Measurements from ENCODE around the gene GDA.

DNA sequence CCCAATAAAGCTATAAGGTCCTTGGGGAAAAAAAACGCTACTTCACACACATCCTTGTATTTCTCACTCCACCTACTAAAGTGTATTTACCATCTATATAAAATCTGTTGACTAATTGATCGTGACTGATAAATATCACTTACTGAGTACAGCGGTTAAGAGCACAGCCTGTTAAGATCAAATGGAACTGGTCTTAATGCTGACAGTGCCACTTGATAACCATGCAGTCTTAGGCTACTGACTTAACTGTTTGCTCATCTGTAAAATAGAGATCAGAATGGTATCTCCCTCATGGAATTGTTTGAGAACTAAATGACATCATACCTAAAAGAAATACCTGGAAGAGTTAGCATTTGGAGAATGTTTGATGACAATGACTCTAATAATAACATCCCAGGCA is 148.3 kb downstream of the GDA start:
- TF ChIP-seq, protein P1, sequence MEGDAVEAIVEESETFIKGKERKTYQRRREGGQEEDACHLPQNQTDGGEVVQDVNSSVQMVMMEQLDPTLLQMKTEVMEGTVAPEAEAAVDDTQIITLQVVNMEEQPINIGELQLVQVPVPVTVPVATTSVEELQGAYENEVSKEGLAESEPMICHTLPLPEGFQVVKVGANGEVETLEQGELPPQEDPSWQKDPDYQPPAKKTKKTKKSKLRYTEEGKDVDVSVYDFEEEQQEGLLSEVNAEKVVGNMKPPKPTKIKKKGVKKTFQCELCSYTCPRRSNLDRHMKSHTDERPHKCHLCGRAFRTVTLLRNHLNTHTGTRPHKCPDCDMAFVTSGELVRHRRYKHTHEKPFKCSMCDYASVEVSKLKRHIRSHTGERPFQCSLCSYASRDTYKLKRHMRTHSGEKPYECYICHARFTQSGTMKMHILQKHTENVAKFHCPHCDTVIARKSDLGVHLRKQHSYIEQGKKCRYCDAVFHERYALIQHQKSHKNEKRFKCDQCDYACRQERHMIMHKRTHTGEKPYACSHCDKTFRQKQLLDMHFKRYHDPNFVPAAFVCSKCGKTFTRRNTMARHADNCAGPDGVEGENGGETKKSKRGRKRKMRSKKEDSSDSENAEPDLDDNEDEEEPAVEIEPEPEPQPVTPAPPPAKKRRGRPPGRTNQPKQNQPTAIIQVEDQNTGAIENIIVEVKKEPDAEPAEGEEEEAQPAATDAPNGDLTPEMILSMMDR (IDR thresholded peaks at IDR 0.05) = no peak
- TF ChIP-seq POLR2A (IDR thresholded peaks at IDR 0.05) = no peak

Measured in body of pancreas (tissue), 4 donors.